Progenitor cell of endocrine pancreas (in vitro differentiated cells): ENCODE results near the gene MYMX. TPM values are rescaled to one million over a fixed set of nuclear protein-coding genes. Genes with fewer than 3 reads are reported as not detected.

Experiments
- DNase-seq: peaks from one replicate; pipeline ENCODE4 v3.0.0; 2021; ENCODE audit warnings: low spot score; ENCODE audit not compliant: unreplicated experiment
- H3K27ac Mint-ChIP-seq: 2 replicates; pipeline ENCODE4 v1.8.0; 2021; ENCODE audit warnings: mild to moderate bottlenecking, moderate library complexity, mixed read lengths
- H3K27me3 Mint-ChIP-seq: 2 replicates; pipeline ENCODE4 v1.8.0; 2021; ENCODE audit warnings: mixed read lengths
- H3K36me3 Mint-ChIP-seq: 2 replicates; pipeline ENCODE4 v1.8.0; 2022; ENCODE audit warnings: mixed read lengths; ENCODE audit not compliant: insufficient read depth
- H3K4me1 Mint-ChIP-seq: 2 replicates; pipeline ENCODE4 v1.8.0; 2021; ENCODE audit warnings: low read depth, mixed read lengths
- H3K4me3 Mint-ChIP-seq: 2 replicates; pipeline ENCODE4 v1.8.0; 2021; ENCODE audit warnings: low read depth, mild to moderate bottlenecking, moderate library complexity, mixed read lengths
- H3K9me3 Mint-ChIP-seq: 2 replicates; pipeline ENCODE4 v1.8.0; 2021; ENCODE audit warnings: low read depth, mixed read lengths
- total RNA-seq: library from RNA; stranded (reverse); gene quantifications from 2 replicates; pipeline ENCODE4 v1.2.1, GENCODE V29; 2021
- TF ChIP-seq, protein P1 (sequence below): fragments of 200-600 bp; sonication (generic); IDR thresholded peaks from one replicate; pipeline ENCODE4 v1.5.0; 2021; ENCODE audit warnings: antibody characterized with exemption, mild to moderate bottlenecking; ENCODE audit not compliant: unreplicated experiment

MYMX gene
- total RNA-seq, 1 donor from 2014 or later, result not detected

DNA sequence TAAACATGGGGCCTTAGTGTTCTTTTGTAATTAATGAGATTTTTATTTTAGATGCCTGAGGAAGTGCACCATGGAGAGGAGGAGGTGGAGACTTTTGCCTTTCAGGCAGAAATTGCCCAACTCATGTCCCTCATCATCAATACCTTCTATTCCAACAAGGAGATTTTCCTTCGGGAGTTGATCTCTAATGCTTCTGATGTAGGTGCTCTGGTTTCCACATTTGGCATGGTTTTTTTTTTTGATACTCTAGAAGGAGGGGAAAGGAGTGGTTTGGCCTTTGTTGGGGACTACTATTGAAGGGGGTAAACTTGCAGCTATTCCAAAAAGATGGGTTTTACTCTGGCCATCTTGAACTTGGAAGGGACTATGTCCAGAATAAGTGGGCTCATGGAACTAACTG, 31.9 kb downstream of the MYMX start:
- TF ChIP-seq, protein P1, sequence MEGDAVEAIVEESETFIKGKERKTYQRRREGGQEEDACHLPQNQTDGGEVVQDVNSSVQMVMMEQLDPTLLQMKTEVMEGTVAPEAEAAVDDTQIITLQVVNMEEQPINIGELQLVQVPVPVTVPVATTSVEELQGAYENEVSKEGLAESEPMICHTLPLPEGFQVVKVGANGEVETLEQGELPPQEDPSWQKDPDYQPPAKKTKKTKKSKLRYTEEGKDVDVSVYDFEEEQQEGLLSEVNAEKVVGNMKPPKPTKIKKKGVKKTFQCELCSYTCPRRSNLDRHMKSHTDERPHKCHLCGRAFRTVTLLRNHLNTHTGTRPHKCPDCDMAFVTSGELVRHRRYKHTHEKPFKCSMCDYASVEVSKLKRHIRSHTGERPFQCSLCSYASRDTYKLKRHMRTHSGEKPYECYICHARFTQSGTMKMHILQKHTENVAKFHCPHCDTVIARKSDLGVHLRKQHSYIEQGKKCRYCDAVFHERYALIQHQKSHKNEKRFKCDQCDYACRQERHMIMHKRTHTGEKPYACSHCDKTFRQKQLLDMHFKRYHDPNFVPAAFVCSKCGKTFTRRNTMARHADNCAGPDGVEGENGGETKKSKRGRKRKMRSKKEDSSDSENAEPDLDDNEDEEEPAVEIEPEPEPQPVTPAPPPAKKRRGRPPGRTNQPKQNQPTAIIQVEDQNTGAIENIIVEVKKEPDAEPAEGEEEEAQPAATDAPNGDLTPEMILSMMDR, result no peak
- H3K9me3 Mint-ChIP-seq, result no peaks in the 10 kb centered on the region
- peaks cover 27% of the 10 kb centered on the region for H3K4me1 Mint-ChIP-seq
- no peak for DNase-seq
- H3K27me3 Mint-ChIP-seq, result no peaks in the 10 kb centered on the region
- peak overlapping the region; percentile 100 for H3K27ac Mint-ChIP-seq
- peak overlapping the region; percentile 100 for H3K4me3 Mint-ChIP-seq
- H3K36me3 Mint-ChIP-seq, result peaks cover 46% of the 10 kb centered on the region

DNA sequence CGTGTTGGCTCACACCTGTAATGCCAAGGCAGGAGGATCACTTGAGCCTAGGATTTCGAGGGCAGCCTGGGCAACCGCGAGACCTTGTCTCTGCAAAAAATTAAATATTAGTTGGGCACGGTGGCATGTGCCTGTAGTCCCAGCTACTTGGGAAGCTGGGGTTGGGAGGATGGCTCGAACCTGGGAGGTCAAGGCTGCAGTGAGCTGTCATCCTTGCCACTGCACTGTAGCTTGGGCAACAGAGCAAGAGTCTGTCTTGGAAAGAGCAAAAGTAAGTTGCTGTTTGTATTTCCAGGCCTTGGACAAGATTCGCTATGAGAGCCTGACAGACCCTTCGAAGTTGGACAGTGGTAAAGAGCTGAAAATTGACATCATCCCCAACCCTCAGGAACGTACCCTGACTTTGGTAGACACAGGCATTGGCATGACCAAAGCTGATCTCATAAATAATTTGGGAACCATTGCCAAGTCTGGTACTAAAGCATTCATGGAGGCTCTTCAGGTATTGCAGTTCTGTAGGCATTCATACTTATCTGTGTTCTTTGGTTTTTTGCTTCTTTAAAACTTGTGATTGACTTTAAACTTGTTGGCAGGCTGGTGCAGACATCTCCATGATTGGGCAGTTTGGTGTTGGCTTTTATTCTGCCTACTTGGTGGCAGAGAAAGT, 32.5 kb downstream of the MYMX start:
- H3K4me3 Mint-ChIP-seq, result peak overlapping the region; percentile 100
- TF ChIP-seq, protein P1, result no peak
- peaks cover 28% of the 10 kb centered on the region for H3K4me1 Mint-ChIP-seq
- H3K27me3 Mint-ChIP-seq, result no peaks in the 10 kb centered on the region
- H3K9me3 Mint-ChIP-seq, result no peaks in the 10 kb centered on the region
- H3K36me3 Mint-ChIP-seq, result peaks cover 49% of the 10 kb centered on the region
- peak overlapping the region; percentile 100 for H3K27ac Mint-ChIP-seq
- DNase-seq, result no peak

DNA sequence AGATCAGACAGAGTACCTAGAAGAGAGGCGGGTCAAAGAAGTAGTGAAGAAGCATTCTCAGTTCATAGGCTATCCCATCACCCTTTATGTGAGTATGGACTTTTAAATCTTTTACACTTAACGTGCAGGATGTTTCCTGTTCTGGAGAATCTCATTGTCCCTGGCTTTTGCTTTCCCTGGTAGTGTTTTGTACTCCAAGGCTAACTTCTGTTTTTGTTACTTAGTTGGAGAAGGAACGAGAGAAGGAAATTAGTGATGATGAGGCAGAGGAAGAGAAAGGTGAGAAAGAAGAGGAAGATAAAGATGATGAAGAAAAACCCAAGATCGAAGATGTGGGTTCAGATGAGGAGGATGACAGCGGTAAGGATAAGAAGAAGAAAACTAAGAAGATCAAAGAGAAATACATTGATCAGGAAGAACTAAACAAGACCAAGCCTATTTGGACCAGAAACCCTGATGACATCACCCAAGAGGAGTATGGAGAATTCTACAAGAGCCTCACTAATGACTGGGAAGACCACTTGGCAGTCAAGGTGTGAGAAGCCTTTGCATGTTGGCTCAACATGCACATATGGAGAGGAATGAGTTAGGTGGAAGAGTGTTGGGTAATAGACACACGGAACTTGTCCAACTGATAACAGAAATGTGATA, 33.5 kb downstream of the MYMX start:
- peak overlapping the region; percentile 46 for H3K27ac Mint-ChIP-seq

DNA sequence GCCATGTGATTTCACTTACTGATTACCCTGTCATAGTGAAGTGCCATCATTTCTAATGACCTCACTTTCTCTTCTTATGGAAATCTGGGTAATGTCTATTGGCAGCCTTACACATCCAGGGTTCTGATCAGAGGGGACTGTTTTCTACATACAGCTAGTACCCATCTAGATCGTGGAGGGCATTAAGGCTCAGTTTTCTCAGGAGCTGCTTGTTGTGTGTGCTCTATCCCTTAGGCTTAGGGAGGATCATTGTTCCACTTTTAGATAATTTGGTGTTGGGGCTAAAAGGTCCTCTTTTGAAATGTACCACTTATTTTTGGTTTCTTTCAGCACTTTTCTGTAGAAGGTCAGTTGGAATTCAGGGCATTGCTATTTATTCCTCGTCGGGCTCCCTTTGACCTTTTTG, 34.0 kb downstream of the MYMX start:
- TF ChIP-seq, protein P1, result no peak
- no peaks in the 10 kb centered on the region for H3K9me3 Mint-ChIP-seq
- H3K4me3 Mint-ChIP-seq, result no peak overlapping the region
- H3K27ac Mint-ChIP-seq, result no peak overlapping the region
- H3K4me1 Mint-ChIP-seq, result peaks cover 35% of the 10 kb centered on the region
- no peak for DNase-seq
- H3K27me3 Mint-ChIP-seq, result no peaks in the 10 kb centered on the region
- peaks cover 56% of the 10 kb centered on the region for H3K36me3 Mint-ChIP-seq

More for the DNA sequence above, 33.5 kb downstream of the MYMX start:
- no peak for DNase-seq
- H3K36me3 Mint-ChIP-seq, result peaks cover 53% of the 10 kb centered on the region
- TF ChIP-seq, protein P1, result no peak
- no peaks in the 10 kb centered on the region for H3K9me3 Mint-ChIP-seq
- H3K27me3 Mint-ChIP-seq, result no peaks in the 10 kb centered on the region
- H3K4me1 Mint-ChIP-seq, result peaks cover 34% of the 10 kb centered on the region
- no peak overlapping the region for H3K4me3 Mint-ChIP-seq

DNA sequence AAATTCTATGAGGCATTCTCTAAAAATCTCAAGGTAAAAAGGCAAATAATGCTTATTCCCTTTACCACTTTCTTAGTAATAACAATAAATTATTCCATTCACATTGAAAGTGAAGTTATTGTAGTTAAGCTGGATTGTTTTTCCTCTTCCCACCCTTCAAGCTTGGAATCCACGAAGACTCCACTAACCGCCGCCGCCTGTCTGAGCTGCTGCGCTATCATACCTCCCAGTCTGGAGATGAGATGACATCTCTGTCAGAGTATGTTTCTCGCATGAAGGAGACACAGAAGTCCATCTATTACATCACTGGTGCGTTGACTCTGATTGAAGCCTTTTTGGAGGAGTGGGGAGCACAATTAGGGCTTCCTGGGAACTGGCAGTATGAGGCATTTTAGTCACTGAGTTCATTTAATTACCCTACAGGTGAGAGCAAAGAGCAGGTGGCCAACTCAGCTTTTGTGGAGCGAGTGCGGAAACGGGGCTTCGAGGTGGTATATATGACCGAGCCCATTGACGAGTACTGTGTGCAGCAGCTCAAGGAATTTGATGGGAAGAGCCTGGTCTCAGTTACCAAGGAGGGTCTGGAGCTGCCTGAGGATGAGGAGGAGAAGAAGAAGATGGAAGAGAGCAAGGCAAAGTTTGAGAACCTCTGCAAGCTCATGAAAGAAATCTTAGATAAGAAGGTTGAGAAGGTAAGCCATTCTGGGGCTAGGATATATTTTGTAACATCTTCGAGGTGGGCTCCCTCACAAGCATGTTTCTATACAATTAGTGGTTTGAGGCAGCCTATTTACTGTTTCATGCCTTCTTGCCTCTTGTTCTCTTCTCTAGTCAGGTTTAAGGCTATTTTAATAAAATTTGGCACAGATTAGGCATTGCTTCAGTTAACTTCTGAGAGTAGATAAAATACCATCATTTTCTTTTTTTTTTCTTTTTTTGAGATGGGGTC, 35.1 kb downstream of the MYMX start:
- H3K9me3 Mint-ChIP-seq, result no peaks in the 10 kb centered on the region
- H3K27me3 Mint-ChIP-seq, result no peaks in the 10 kb centered on the region
- TF ChIP-seq, protein P1, result no peak
- peak overlapping the region; percentile 62 for H3K27ac Mint-ChIP-seq
- peaks cover 55% of the 10 kb centered on the region for H3K36me3 Mint-ChIP-seq
- DNase-seq, result no peak
- no peak overlapping the region for H3K4me3 Mint-ChIP-seq
- peaks cover 44% of the 10 kb centered on the region for H3K4me1 Mint-ChIP-seq
